PFSK-1 (cell line): ENCODE results near the gene DKK3.

ENCODE experiments used
- FOXP2 ChIP-seq: optimal IDR thresholded peaks from 2 replicates; pipeline ENCODE3; 2011; ENCODE audit warnings: borderline replicate concordance, control low read depth, inconsistent platforms; ENCODE audit not compliant: insufficient read depth; ENCODE audit errors: extremely low read length, extremely low read depth
- POLR2AphosphoS5 ChIP-seq: IDR thresholded peaks from 2 replicates; pipeline ENCODE4 v1.6.1; 2012; ENCODE audit warnings: low read depth, mild to moderate bottlenecking, control low read depth, low read length, moderate library complexity
- SIN3A ChIP-seq: IDR thresholded peaks from 2 replicates; pipeline ENCODE4 v1.6.1; 2012; ENCODE audit warnings: mild to moderate bottlenecking, low read length, moderate library complexity, borderline replicate concordance; ENCODE audit not compliant: insufficient read depth

DNA sequence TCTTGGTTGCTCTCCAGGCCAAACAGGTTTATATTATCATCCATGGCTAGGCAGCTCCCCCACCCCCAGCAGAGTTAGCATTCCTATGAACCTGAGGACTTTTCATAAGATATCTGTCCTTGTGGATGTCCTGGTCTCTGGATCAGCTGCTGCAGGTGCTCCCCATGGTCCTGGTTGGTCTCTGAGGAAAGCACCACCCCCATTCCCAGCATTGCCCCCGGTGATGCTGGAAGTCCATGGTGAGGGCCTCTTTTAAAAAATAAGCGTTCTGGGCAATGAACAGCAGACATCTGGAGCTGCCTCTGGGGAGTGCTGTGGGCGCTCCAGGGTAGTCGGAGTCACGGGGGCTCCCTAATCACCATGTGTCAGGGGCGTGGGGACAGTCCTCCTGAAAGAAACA lies 26.6 kb downstream of the DKK3 start:
- TF ChIP-seq POLR2AphosphoS5 (no peak), SIN3A (no peak), FOXP2 (no peak)
